ENCODE data around the gene CGREF1.
A peak's percentile ranks its signal among the peaks of the same experiment; 100 is the strongest.

Gene CGREF1

GRCh38 chr2:27099334-27099955, 19.5 kb downstream of the CGREF1 start:
- H2BK15ac ChIP-seq (replicated peaks; ENCODE audit: low read depth), result no peak overlapping the region
- no peaks in the 10 kb centered on the region for H3K79me1 ChIP-seq (ENCODE audit: low read length)
- H3K36me3 ChIP-seq (ENCODE audit: control insufficient read depth, insufficient read depth, low read length), result no peaks in the 10 kb centered on the region
- no peak overlapping the region for H3K4ac ChIP-seq (ENCODE audit: low read depth, low read length)
- H2AK5ac ChIP-seq (ENCODE audit: low read length), result no peak overlapping the region
- H3K4me1 ChIP-seq (ENCODE audit: control insufficient read depth, low read depth, low read length), result no peaks in the 10 kb centered on the region
- H4K5ac ChIP-seq (ENCODE audit: low read length), result no peak overlapping the region
- no peak overlapping the region for H3K4me2 ChIP-seq (ENCODE audit: low read length)
- WGBS (ENCODE audit: extremely low coverage, insufficient coverage, low lambda C conversion rate), result no CpG with 5 or more reads among the region's 19 CpGs
- H2BK5ac ChIP-seq (ENCODE audit: low read length), result no peak overlapping the region
- H3K27ac ChIP-seq (ENCODE audit: low read depth, low read length), result no peak overlapping the region
- H3K4me3 ChIP-seq (ENCODE audit: low read length), result no peak overlapping the region
- H4K8ac ChIP-seq (ENCODE audit: low read depth, low read length), result no peak overlapping the region
- no peak overlapping the region for H2BK120ac ChIP-seq (ENCODE audit: low read depth, low read length)
- no peaks in the 10 kb centered on the region for H3K79me2 ChIP-seq (ENCODE audit: control insufficient read depth, insufficient read depth, low read length)
- H3K56ac ChIP-seq (ENCODE audit: low read length), result no peak overlapping the region
- no peak overlapping the region for H3K23ac ChIP-seq (ENCODE audit: low read length)
- no peak overlapping the region for H3K18ac ChIP-seq (ENCODE audit: low read length)
- H3K27me3 ChIP-seq (ENCODE audit: insufficient read depth, low read length, poor library complexity), result no peaks in the 10 kb centered on the region
- DNase-seq, result no peak
- no peak overlapping the region for H3K9ac ChIP-seq (ENCODE audit: low read length)

GRCh38 chr2:27097341-27097740, 21.6 kb downstream of the CGREF1 start:
- Histone ChIP-seq H3K4me2 (ENCODE audit: low read length) (no peak overlapping the region), H4K8ac (ENCODE audit: low read depth, low read length) (no peak overlapping the region), H2BK120ac (ENCODE audit: low read depth, low read length) (no peak overlapping the region), H3K79me2 (ENCODE audit: control insufficient read depth, insufficient read depth, low read length) (no peaks in the 10 kb centered on the region), H3K79me1 (ENCODE audit: low read length) (no peaks in the 10 kb centered on the region), H3K4me3 (ENCODE audit: low read length) (no peak overlapping the region), H2AK5ac (ENCODE audit: low read length) (no peak overlapping the region), H3K23ac (ENCODE audit: low read length) (no peak overlapping the region), H3K4ac (ENCODE audit: low read depth, low read length) (no peak overlapping the region), H2BK15ac (replicated peaks; ENCODE audit: low read depth) (no peak overlapping the region), H3K27me3 (ENCODE audit: insufficient read depth, low read length, poor library complexity) (no peaks in the 10 kb centered on the region), H3K18ac (ENCODE audit: low read length) (no peak overlapping the region), H2BK5ac (ENCODE audit: low read length) (no peak overlapping the region), H4K5ac (ENCODE audit: low read length) (no peak overlapping the region), H3K36me3 (ENCODE audit: control insufficient read depth, insufficient read depth, low read length) (no peaks in the 10 kb centered on the region), H3K9ac (ENCODE audit: low read length) (no peak overlapping the region), H3K4me1 (ENCODE audit: control insufficient read depth, low read depth, low read length) (no peaks in the 10 kb centered on the region), H3K27ac (ENCODE audit: low read depth, low read length) (no peak overlapping the region), H3K56ac (ENCODE audit: low read length) (no peak overlapping the region)
- no CpG with 5 or more reads among the region's 14 CpGs for WGBS (ENCODE audit: extremely low coverage, insufficient coverage, low lambda C conversion rate)
- DNase-seq, result no peak

- H3K79me1 ChIP-seq (ENCODE audit: low read length), result no peaks in the 10 kb centered on the region
- no peak overlapping the region for H3K4ac ChIP-seq (ENCODE audit: low read depth, low read length)
- no peak overlapping the region for H3K23ac ChIP-seq (ENCODE audit: low read length)
- no peak overlapping the region for H3K9ac ChIP-seq (ENCODE audit: low read length)
- no peak overlapping the region for H4K8ac ChIP-seq (ENCODE audit: low read depth, low read length)
- WGBS (ENCODE audit: extremely low coverage, insufficient coverage, low lambda C conversion rate), result no CpG with 5 or more reads among the region's 3 CpGs
- no peak overlapping the region for H2BK120ac ChIP-seq (ENCODE audit: low read depth, low read length)
- H3K4me3 ChIP-seq (ENCODE audit: low read length), result no peak overlapping the region
- H2AK5ac ChIP-seq (ENCODE audit: low read length), result no peak overlapping the region
- no peak overlapping the region for H2BK5ac ChIP-seq (ENCODE audit: low read length)
- no peak for DNase-seq
- H3K79me2 ChIP-seq (ENCODE audit: control insufficient read depth, insufficient read depth, low read length), result no peaks in the 10 kb centered on the region
- H4K5ac ChIP-seq (ENCODE audit: low read length), result no peak overlapping the region
- H3K27ac ChIP-seq (ENCODE audit: low read depth, low read length), result no peak overlapping the region
- no peaks in the 10 kb centered on the region for H3K27me3 ChIP-seq (ENCODE audit: insufficient read depth, low read length, poor library complexity)
- H3K4me1 ChIP-seq (ENCODE audit: control insufficient read depth, low read depth, low read length), result no peaks in the 10 kb centered on the region
- no peak overlapping the region for H3K4me2 ChIP-seq (ENCODE audit: low read length)
- no peak overlapping the region for H3K56ac ChIP-seq (ENCODE audit: low read length)
- H2BK15ac ChIP-seq (replicated peaks; ENCODE audit: low read depth), result no peak overlapping the region
- no peaks in the 10 kb centered on the region for H3K36me3 ChIP-seq (ENCODE audit: control insufficient read depth, insufficient read depth, low read length)
- no peak overlapping the region for H3K18ac ChIP-seq (ENCODE audit: low read length)
Measured at GRCh38 chr2:27096748-27097297, 22.1 kb downstream of the CGREF1 start.

GRCh38 chr2:27095745-27096651, 22.9 kb downstream of the CGREF1 start:
- H3K23ac ChIP-seq (ENCODE audit: low read length), result no peak overlapping the region
- peak overlapping the region; percentile 75 for H3K9ac ChIP-seq (ENCODE audit: low read length)
- H2BK120ac ChIP-seq (ENCODE audit: low read depth, low read length), result no peak overlapping the region
- H3K4me1 ChIP-seq (ENCODE audit: control insufficient read depth, low read depth, low read length), result no peaks in the 10 kb centered on the region
- H3K36me3 ChIP-seq (ENCODE audit: control insufficient read depth, insufficient read depth, low read length), result no peaks in the 10 kb centered on the region
- no peak overlapping the region for H2AK5ac ChIP-seq (ENCODE audit: low read length)
- H3K27ac ChIP-seq (ENCODE audit: low read depth, low read length), result no peak overlapping the region
- H4K8ac ChIP-seq (ENCODE audit: low read depth, low read length), result peak overlapping the region; percentile 44
- WGBS (ENCODE audit: extremely low coverage, insufficient coverage, low lambda C conversion rate), result no CpG with 5 or more reads among the region's 18 CpGs
- H3K4me2 ChIP-seq (ENCODE audit: low read length), result peak overlapping the region; percentile 79
- H3K56ac ChIP-seq (ENCODE audit: low read length), result peak overlapping the region; percentile 85
- no peaks in the 10 kb centered on the region for H3K27me3 ChIP-seq (ENCODE audit: insufficient read depth, low read length, poor library complexity)
- H2BK15ac ChIP-seq (replicated peaks; ENCODE audit: low read depth), result no peak overlapping the region
- no peak overlapping the region for H3K18ac ChIP-seq (ENCODE audit: low read length)
- peak overlapping the region; percentile 63 for H3K4ac ChIP-seq (ENCODE audit: low read depth, low read length)
- H3K79me1 ChIP-seq (ENCODE audit: low read length), result no peaks in the 10 kb centered on the region
- DNase-seq, result peak; percentile 80
- no peak overlapping the region for H2BK5ac ChIP-seq (ENCODE audit: low read length)
- peak overlapping the region; percentile 17 for H4K5ac ChIP-seq (ENCODE audit: low read length)
- H3K4me3 ChIP-seq (ENCODE audit: low read length), result no peak overlapping the region
- H3K79me2 ChIP-seq (ENCODE audit: control insufficient read depth, insufficient read depth, low read length), result no peaks in the 10 kb centered on the region

GRCh38 chr2:27095427-27095744, 23.5 kb downstream of the CGREF1 start:
- no peak overlapping the region for H3K27ac ChIP-seq (ENCODE audit: low read depth, low read length)
- no CpG with 5 or more reads among the region's 2 CpGs for WGBS (ENCODE audit: extremely low coverage, insufficient coverage, low lambda C conversion rate)

More at GRCh38 chr2:27095427-27095744, 23.5 kb downstream of the CGREF1 start:
- no peak overlapping the region for H3K56ac ChIP-seq (ENCODE audit: low read length)
- no peaks in the 10 kb centered on the region for H3K36me3 ChIP-seq (ENCODE audit: control insufficient read depth, insufficient read depth, low read length)
- H2AK5ac ChIP-seq (ENCODE audit: low read length), result no peak overlapping the region
- no peak overlapping the region for H2BK15ac ChIP-seq (replicated peaks; ENCODE audit: low read depth)
- no peaks in the 10 kb centered on the region for H3K79me2 ChIP-seq (ENCODE audit: control insufficient read depth, insufficient read depth, low read length)
- no peaks in the 10 kb centered on the region for H3K79me1 ChIP-seq (ENCODE audit: low read length)
- no peak overlapping the region for H2BK120ac ChIP-seq (ENCODE audit: low read depth, low read length)
- H3K4ac ChIP-seq (ENCODE audit: low read depth, low read length), result no peak overlapping the region
- H3K4me1 ChIP-seq (ENCODE audit: control insufficient read depth, low read depth, low read length), result no peaks in the 10 kb centered on the region
- no peak overlapping the region for H4K8ac ChIP-seq (ENCODE audit: low read depth, low read length)
- H3K9ac ChIP-seq (ENCODE audit: low read length), result no peak overlapping the region
- no peak overlapping the region for H2BK5ac ChIP-seq (ENCODE audit: low read length)
- H3K4me2 ChIP-seq (ENCODE audit: low read length), result no peak overlapping the region
- no peaks in the 10 kb centered on the region for H3K27me3 ChIP-seq (ENCODE audit: insufficient read depth, low read length, poor library complexity)
- DNase-seq, result no peak
- H3K23ac ChIP-seq (ENCODE audit: low read length), result no peak overlapping the region
- H3K4me3 ChIP-seq (ENCODE audit: low read length), result no peak overlapping the region
- no peak overlapping the region for H3K18ac ChIP-seq (ENCODE audit: low read length)
- H4K5ac ChIP-seq (ENCODE audit: low read length), result no peak overlapping the region
